ENCODE data around the gene RRM1.
A peak's percentile ranks its signal among the peaks of the same experiment; 100 is the strongest.
"Not testable (repeated sequence)": the region's sequence is repeated elsewhere in the genome, so short reads cannot be mapped to it uniquely, and the experiment has no call there.

RRM1 gene

GRCh38 chr11:4083198-4083597 lies 11.4 kb upstream of the RRM1 start:
- no peak for DNase-seq

GRCh38 chr11:4084406-4085125 lies 10.0 kb upstream of the RRM1 start:
- DNase-seq = no peak

GRCh38 chr11:4085575-4085974 lies 9.0 kb upstream of the RRM1 start:
- DNase-seq = peak in 1 of 2 donors; percentile 26

GRCh38 chr11:4086575-4087353 lies 7.8 kb upstream of the RRM1 start:
- DNase-seq = no peak

- no peak for DNase-seq
Observed at GRCh38 chr11:4087551-4087950, 7.0 kb upstream of the RRM1 start.

GRCh38 chr11:4090258-4090657 lies 4.3 kb upstream of the RRM1 start:
- DNase-seq = no peak

GRCh38 chr11:4092026-4092425 lies 2.6 kb upstream of the RRM1 start:
- peak; percentile 45 to 67 for DNase-seq

GRCh38 chr11:4093519-4094347 lies 866 bp upstream of the RRM1 start:
- no peak for DNase-seq

- DNase-seq = peak in 1 of 2 donors; percentile 15
Observed at GRCh38 chr11:4095509-4096230, 1.1 kb downstream of the RRM1 start.

- no peak for DNase-seq
Observed at GRCh38 chr11:4098026-4098621, 3.5 kb downstream of the RRM1 start.

- DNase-seq = peak in 1 of 2 donors; percentile 7
Observed at GRCh38 chr11:4102711-4103110, 8.1 kb downstream of the RRM1 start.

GRCh38 chr11:4103269-4103668 lies 8.7 kb downstream of the RRM1 start:
- DNase-seq = no peak

- DNase-seq = no peak
Observed at GRCh38 chr11:4105916-4106315, 11.3 kb downstream of the RRM1 start.

- DNase-seq = no peak
Observed at GRCh38 chr11:4111834-4112233, 17.2 kb downstream of the RRM1 start.

GRCh38 chr11:4115128-4115527 lies 20.5 kb downstream of the RRM1 start:
- DNase-seq = no peak

- no peak for DNase-seq
Observed at GRCh38 chr11:4118107-4118506, 23.5 kb downstream of the RRM1 start.

- DNase-seq = no peak
Observed at GRCh38 chr11:4123218-4123617, 28.6 kb downstream of the RRM1 start.

- DNase-seq = no peak
Observed at GRCh38 chr11:4125141-4125540, 30.5 kb downstream of the RRM1 start.

- no peak for DNase-seq
Observed at GRCh38 chr11:4127357-4127756, 32.8 kb downstream of the RRM1 start.

- not testable (repeated sequence) for DNase-seq
Observed at GRCh38 chr11:4130219-4130618, 35.6 kb downstream of the RRM1 start.

- DNase-seq = no peak
Observed at GRCh38 chr11:4134806-4135205, 40.2 kb downstream of the RRM1 start.

- no peak for DNase-seq
Observed at GRCh38 chr11:4138497-4138896, 43.9 kb downstream of the RRM1 start.

Data from inflammatory macrophage (primary cell).